Spinal cord (tissue), 10 donors: ENCODE data around the gene DPP7. TPM values are rescaled to one million over a fixed set of nuclear protein-coding genes. Genes with fewer than 3 reads are reported as not detected.
"Not testable (repeated sequence)": the region's sequence is repeated elsewhere in the genome, so short reads cannot be mapped to it uniquely, and the experiment has no call there.

Experiments used
- DNase-seq, 6 donors: peaks; one replicate each; pipeline versions ENCODE4 v3.0.0 to v3.0.0-alpha.2; 2013 to 2015; ENCODE audit warnings: low spot score in 6 of 6, low read depth in 4 of 6
- H3K27ac ChIP-seq: one replicate; pipeline ENCODE4 v1.5.1; 2013; ENCODE audit warnings: low read depth, low read length, control low read depth
- H3K27me3 ChIP-seq: one replicate; pipeline ENCODE4 v1.6.1; 2013; ENCODE audit warnings: low read length; ENCODE audit not compliant: control insufficient read depth, insufficient read depth
- H3K36me3 ChIP-seq: one replicate; pipeline ENCODE4 v1.6.1; 2013; ENCODE audit warnings: low read length; ENCODE audit not compliant: control insufficient read depth, insufficient read depth
- H3K4me1 ChIP-seq: one replicate; pipeline ENCODE4 v1.6.1; 2013; ENCODE audit warnings: low read length; ENCODE audit not compliant: control insufficient read depth, insufficient read depth
- H3K4me3 ChIP-seq: one replicate; pipeline ENCODE4 v1.5.1; 2013; ENCODE audit warnings: low read depth, low read length, control low read depth
- H3K9me3 ChIP-seq: one replicate; pipeline ENCODE4 v1.6.1; 2013; ENCODE audit warnings: low read length; ENCODE audit not compliant: control insufficient read depth, insufficient read depth
- WGBS: methylation state at CpG from one replicate; pipeline ENCODE4 v1.1.5; 2013; ENCODE audit warnings: missing lambda C conversion rate; ENCODE audit not compliant: insufficient coverage; 5-methylcytosine and 5-hydroxymethylcytosine counted together
- polyA plus RNA-seq, 2 donors: library from polyadenylated mRNA; unstranded; fragments of 120-200 nt; gene quantifications; one replicate each; pipeline ENCODE4 v1.2.1, GENCODE V29; 2013; ENCODE audit not compliant: insufficient read length in 2 of 2
- total RNA-seq, 2 donors: library from RNA; depleted of rRNA in 1 of 2; stranded (reverse); fragments of 120-200 nt in 1 of 2; fragments of >200 nt in 1 of 2; gene quantifications; one replicate each; pipeline versions ENCODE4 v1.2.3 to v1.2.4, GENCODE V29; 2013 to 2014
- donor health status: healthy.

DPP7 gene
- total and polyA plus RNA-seq, 4 donors, result 29.8 to 144 (median 114) TPM

GRCh38 chr9:137122796-137123467, 8.4 kb upstream of the DPP7 start:
- not testable (repeated sequence) for H3K27ac ChIP-seq, H3K9me3 ChIP-seq, DNase-seq, H3K4me3 ChIP-seq, H3K27me3 ChIP-seq, H3K36me3 ChIP-seq
- H3K4me1 ChIP-seq, result peaks cover 10% of the 10 kb centered on the region
- WGBS, result 89% methylated on average over 12 of the region's 16 CpGs

- not testable (repeated sequence) for H3K36me3 ChIP-seq, H3K9me3 ChIP-seq, H3K4me3 ChIP-seq, H3K27ac ChIP-seq, H3K4me1 ChIP-seq, H3K27me3 ChIP-seq, DNase-seq
- 56% methylated on average over 7 of the region's 25 CpGs for WGBS
These were observed 7.6 kb upstream of the DPP7 start for GRCh38 chr9:137121927-137122795.

GRCh38 chr9:137118092-137118603, 3.6 kb upstream of the DPP7 start:
- DNase-seq, H3K9me3 ChIP-seq, H3K4me3 ChIP-seq, H3K36me3 ChIP-seq, H3K27ac ChIP-seq: not testable (repeated sequence)
- WGBS, result 100% methylated on average over 2 of the region's 12 CpGs
- peaks cover 11% of the 10 kb centered on the region for H3K27me3 ChIP-seq
- H3K4me1 ChIP-seq, result peaks cover 22% of the 10 kb centered on the region

GRCh38 chr9:137117269-137117731, 2.8 kb upstream of the DPP7 start:
- 83% methylated on average over 7 of the region's 15 CpGs for WGBS
- H3K4me1 ChIP-seq, result peaks cover 22% of the 10 kb centered on the region
- H3K27me3 ChIP-seq, result peaks cover 12% of the 10 kb centered on the region
- no peak overlapping the region for H3K27ac ChIP-seq
- H3K9me3 ChIP-seq, result no peaks in the 10 kb centered on the region
- DNase-seq, result no peak
- H3K4me3 ChIP-seq, result no peak overlapping the region
- H3K36me3 ChIP-seq, result peaks cover 16% of the 10 kb centered on the region

GRCh38 chr9:137116728-137117127, 2.2 kb upstream of the DPP7 start:
- no peak overlapping the region for H3K4me3 ChIP-seq
- no peak overlapping the region for H3K27ac ChIP-seq
- no peaks in the 10 kb centered on the region for H3K9me3 ChIP-seq
- 76% methylated on average over 14 of the region's 17 CpGs for WGBS
- H3K4me1 ChIP-seq, result peaks cover 22% of the 10 kb centered on the region
- peaks cover 22% of the 10 kb centered on the region for H3K36me3 ChIP-seq
- peaks cover 12% of the 10 kb centered on the region for H3K27me3 ChIP-seq
- no peak for DNase-seq

- Histone ChIP-seq H3K9me3 (no peaks in the 10 kb centered on the region), H3K36me3 (peaks cover 29% of the 10 kb centered on the region), H3K4me3 (no peak overlapping the region), H3K4me1 (peaks cover 22% of the 10 kb centered on the region), H3K27me3 (peaks cover 12% of the 10 kb centered on the region), H3K27ac (no peak overlapping the region)
- 28% methylated on average over 5 of the region's 6 CpGs for WGBS
- DNase-seq, result peak in 2 of 6 donors; percentile 32 to 76
These were observed 1.5 kb upstream of the DPP7 start for GRCh38 chr9:137116027-137116507.

- Histone ChIP-seq H3K27ac (no peak overlapping the region), H3K36me3 (peaks cover 34% of the 10 kb centered on the region), H3K9me3 (no peaks in the 10 kb centered on the region), H3K4me3 (no peak overlapping the region), H3K27me3 (peaks cover 12% of the 10 kb centered on the region), H3K4me1 (peaks cover 22% of the 10 kb centered on the region)
- 68% methylated on average over 19 of the region's 21 CpGs for WGBS
- no peak for DNase-seq
These were observed 977 bp upstream of the DPP7 start for GRCh38 chr9:137115394-137116026.

- Histone ChIP-seq H3K27ac (no peak overlapping the region), H3K27me3 (peaks cover 12% of the 10 kb centered on the region), H3K9me3 (no peaks in the 10 kb centered on the region), H3K36me3 (peaks cover 47% of the 10 kb centered on the region), H3K4me1 (peaks cover 22% of the 10 kb centered on the region), H3K4me3 (peak overlapping the region; percentile 18)
- no peak for DNase-seq
- 0% methylated on average over 37 of the region's 45 CpGs for WGBS
These were observed 317 bp downstream of the DPP7 start for GRCh38 chr9:137114220-137114612.

GRCh38 chr9:137113385-137114159, 961 bp downstream of the DPP7 start:
- WGBS, result 9% methylated on average over 48 of the region's 66 CpGs
- Histone ChIP-seq H3K9me3 (no peaks in the 10 kb centered on the region), H3K4me1 (peaks cover 22% of the 10 kb centered on the region), H3K27me3 (peaks cover 12% of the 10 kb centered on the region), H3K36me3 (peaks cover 54% of the 10 kb centered on the region), H3K4me3 (no peak overlapping the region), H3K27ac (no peak overlapping the region)
- DNase-seq, result peak in 1 of 6 donors; percentile 15
